AG04450 (cell line): ENCODE results near the gene RNGTT. TPM values are rescaled to one million over a fixed set of nuclear protein-coding genes. Genes with fewer than 3 reads are reported as not detected.

ENCODE experiments used
- CTCF ChIA-PET: fragments of 300-600, 350-600 bp; formaldehyde crosslinking; extraction: SDS; loops from one replicate; lab custom pipeline; 2022; ENCODE audit warnings: antibody characterized with exemption, inconsistent platforms; lab: Charles Lee
- POLR2A ChIA-PET: fragments of 350-600 bp; formaldehyde crosslinking; extraction: SDS; loops from one replicate; lab custom pipeline; 2021; ENCODE audit warnings: antibody characterized with exemption, inconsistent platforms; lab: Yijun Ruan, JAX
- DNase-seq: peaks from one replicate; pipeline ENCODE4 v3.0.0-alpha.2; 2011; ENCODE audit warnings: low read depth, low spot score
- H3K27ac ChIP-seq: one replicate; pipeline ENCODE4 v1.5.1; 2012; ENCODE audit warnings: low read depth, low read length, control low read depth
- H3K27me3 ChIP-seq: one replicate; pipeline ENCODE4 v1.6.0; 2012; ENCODE audit warnings: low read length; ENCODE audit not compliant: control insufficient read depth, insufficient read depth
- H3K4me3 ChIP-seq: 2 replicates; pipeline ENCODE4 v1.5.1; 2011; ENCODE audit warnings: mild to moderate bottlenecking, low read depth, low read length, control low read depth
- H3K9me3 ChIP-seq: 2 replicates; pipeline ENCODE4 v1.5.1; 2012; ENCODE audit warnings: low read length; ENCODE audit not compliant: control insufficient read depth, insufficient read depth
- CTCF ChIP-seq: IDR thresholded peaks from 2 replicates; pipeline ENCODE4 v1.5.1; 2011; ENCODE audit warnings: low read depth, low read length, control low read depth, inconsistent platforms
- polyA plus RNA-seq: library from polyadenylated mRNA; depleted of rRNA; stranded (reverse); fragments of >200 nt; gene quantifications from 2 replicates; pipeline ENCODE4 v1.2.3, GENCODE V29; 2011

Gene RNGTT
- polyA plus RNA-seq, 1 experiment = 11.2 TPM

- no peak for TF ChIP-seq CTCF
- H3K4me3 ChIP-seq = no peak overlapping the region
- no peak overlapping the region for H3K27ac ChIP-seq
- no peak for DNase-seq
- ChIA-PET POLR2A (no interaction called here), CTCF (interaction anchor here (1.4 kb wide), 1 partner anchor 61 kb away, joined by 4 read pairs; no protein-coding TSS in a partner anchor)
- H3K9me3 ChIP-seq = peaks cover 3% of the 10 kb centered on the region; the same call in 1 of the 2 replicates
- H3K27me3 ChIP-seq = no peaks in the 10 kb centered on the region
These were observed 152.7 kb downstream of the RNGTT start for GRCh38 chr6:88810701-88811100.

- DNase-seq = no peak
- ChIA-PET POLR2A (no interaction called here), CTCF (interaction anchor here (1.4 kb wide), 1 partner anchor 62 kb away, joined by 4 read pairs; no protein-coding TSS in a partner anchor)
- no peak for TF ChIP-seq CTCF
- Histone ChIP-seq H3K27me3 (no peaks in the 10 kb centered on the region), H3K4me3 (no peak overlapping the region), H3K9me3 (peaks cover 3% of the 10 kb centered on the region; the same call in 1 of the 2 replicates), H3K27ac (no peak overlapping the region)
These were observed 153.3 kb downstream of the RNGTT start for GRCh38 chr6:88810089-88810488.

GRCh38 chr6:88808381-88808780 lies 155.0 kb downstream of the RNGTT start:
- Histone ChIP-seq H3K27me3 (no peaks in the 10 kb centered on the region), H3K27ac (no peak overlapping the region), H3K4me3 (no peak overlapping the region), H3K9me3 (peaks cover 3% of the 10 kb centered on the region; the same call in 1 of the 2 replicates)
- DNase-seq = no peak
- CTCF ChIA-PET = no interaction called here
- POLR2A ChIA-PET = no interaction called here
- no peak for TF ChIP-seq CTCF

GRCh38 chr6:88807622-88808021 lies 155.8 kb downstream of the RNGTT start:
- H3K27ac ChIP-seq = no peak overlapping the region
- CTCF ChIA-PET = no interaction called here
- H3K27me3 ChIP-seq = no peaks in the 10 kb centered on the region
- H3K4me3 ChIP-seq = no peak overlapping the region
- no peak for DNase-seq
- peaks cover 3% of the 10 kb centered on the region; the same call in 1 of the 2 replicates for H3K9me3 ChIP-seq
- no peak for TF ChIP-seq CTCF
- POLR2A ChIA-PET = no interaction called here

- Histone ChIP-seq H3K27ac (no peak overlapping the region), H3K9me3 (peaks cover 3% of the 10 kb centered on the region; the same call in 1 of the 2 replicates), H3K27me3 (no peaks in the 10 kb centered on the region), H3K4me3 (no peak overlapping the region)
- POLR2A ChIA-PET = no interaction called here
- DNase-seq = no peak
- CTCF ChIA-PET = no interaction called here
- TF ChIP-seq CTCF = no peak
These were observed 156.7 kb downstream of the RNGTT start for GRCh38 chr6:88806728-88807127.
